Measurements from ENCODE around the gene KLHL22.
"Not testable (repeated sequence)": the region's sequence is repeated elsewhere in the genome, so short reads cannot be mapped to it uniquely, and the experiment has no call there.

The KLHL22 gene

DNA sequence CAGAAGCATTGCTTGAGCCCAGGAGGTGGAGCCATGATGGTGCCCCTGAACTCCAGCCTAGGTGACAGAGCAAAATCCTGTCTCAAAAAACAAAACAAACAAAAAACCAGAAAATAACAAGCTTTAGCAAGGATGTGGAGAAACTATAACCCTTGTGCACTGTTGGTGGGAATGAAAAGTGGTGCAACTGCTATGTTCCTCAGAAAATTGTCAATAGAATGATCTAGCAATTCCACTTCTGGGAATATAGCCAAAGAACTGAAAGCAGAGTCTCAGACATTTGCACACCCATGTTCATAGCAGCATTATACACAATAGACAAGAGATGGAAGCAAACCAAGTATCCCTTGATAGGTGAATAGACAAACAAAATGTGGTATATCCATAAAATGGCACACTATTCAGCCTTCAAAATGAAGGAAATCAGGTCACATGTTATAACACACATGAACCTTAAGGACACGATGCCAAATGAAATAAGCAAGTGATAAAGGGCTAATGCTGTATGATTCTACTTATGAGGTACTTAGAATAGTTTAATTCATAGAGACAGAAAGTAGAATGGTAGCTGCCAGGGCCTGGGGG, 15.9 kb downstream of the KLHL22 start:
- Mint-ChIP-seq H3K36me3 (ENCODE audit: low read depth) (peaks cover 44% of the 10 kb centered on the region), H3K4me1 (no peaks in the 10 kb centered on the region), H3K27me3 (ENCODE audit: low read depth, poor library complexity) (no peaks in the 10 kb centered on the region), H3K4me3 (no peak overlapping the region), H3K27ac (no peak overlapping the region), H3K9me3 (peaks cover 19% of the 10 kb centered on the region)
- TF ChIP-seq, protein P1, sequence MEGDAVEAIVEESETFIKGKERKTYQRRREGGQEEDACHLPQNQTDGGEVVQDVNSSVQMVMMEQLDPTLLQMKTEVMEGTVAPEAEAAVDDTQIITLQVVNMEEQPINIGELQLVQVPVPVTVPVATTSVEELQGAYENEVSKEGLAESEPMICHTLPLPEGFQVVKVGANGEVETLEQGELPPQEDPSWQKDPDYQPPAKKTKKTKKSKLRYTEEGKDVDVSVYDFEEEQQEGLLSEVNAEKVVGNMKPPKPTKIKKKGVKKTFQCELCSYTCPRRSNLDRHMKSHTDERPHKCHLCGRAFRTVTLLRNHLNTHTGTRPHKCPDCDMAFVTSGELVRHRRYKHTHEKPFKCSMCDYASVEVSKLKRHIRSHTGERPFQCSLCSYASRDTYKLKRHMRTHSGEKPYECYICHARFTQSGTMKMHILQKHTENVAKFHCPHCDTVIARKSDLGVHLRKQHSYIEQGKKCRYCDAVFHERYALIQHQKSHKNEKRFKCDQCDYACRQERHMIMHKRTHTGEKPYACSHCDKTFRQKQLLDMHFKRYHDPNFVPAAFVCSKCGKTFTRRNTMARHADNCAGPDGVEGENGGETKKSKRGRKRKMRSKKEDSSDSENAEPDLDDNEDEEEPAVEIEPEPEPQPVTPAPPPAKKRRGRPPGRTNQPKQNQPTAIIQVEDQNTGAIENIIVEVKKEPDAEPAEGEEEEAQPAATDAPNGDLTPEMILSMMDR (IDR thresholded peaks at IDR 0.05) = no peak
- DNase-seq = no peak

GRCh38 chr22:20478059-20478458, 17.5 kb downstream of the KLHL22 start:
- peaks cover 30% of the 10 kb centered on the region for H3K36me3 Mint-ChIP-seq (ENCODE audit: low read depth)
- not testable (repeated sequence) for H3K4me1 Mint-ChIP-seq; H3K4me3 Mint-ChIP-seq; DNase-seq; H3K27ac Mint-ChIP-seq; H3K27me3 Mint-ChIP-seq (ENCODE audit: low read depth, poor library complexity)
- H3K9me3 Mint-ChIP-seq = peaks cover 18% of the 10 kb centered on the region

GRCh38 chr22:20475569-20475968, 20.0 kb downstream of the KLHL22 start:
- H3K27ac Mint-ChIP-seq; H3K4me3 Mint-ChIP-seq; H3K4me1 Mint-ChIP-seq; H3K27me3 Mint-ChIP-seq (ENCODE audit: low read depth, poor library complexity); DNase-seq: not testable (repeated sequence)
- H3K9me3 Mint-ChIP-seq = peaks cover 16% of the 10 kb centered on the region
- H3K36me3 Mint-ChIP-seq (ENCODE audit: low read depth) = peaks cover 38% of the 10 kb centered on the region

- Mint-ChIP-seq H3K36me3 (ENCODE audit: low read depth) (peaks cover 37% of the 10 kb centered on the region), H3K27me3 (ENCODE audit: low read depth, poor library complexity) (no peaks in the 10 kb centered on the region), H3K9me3 (peaks cover 11% of the 10 kb centered on the region), H3K27ac (no peak overlapping the region), H3K4me1 (no peaks in the 10 kb centered on the region), H3K4me3 (no peak overlapping the region)
- TF ChIP-seq, protein P1 (IDR thresholded peaks at IDR 0.05) = no peak
- DNase-seq = no peak
These were observed 20.5 kb downstream of the KLHL22 start for GRCh38 chr22:20475115-20475436.

DNA sequence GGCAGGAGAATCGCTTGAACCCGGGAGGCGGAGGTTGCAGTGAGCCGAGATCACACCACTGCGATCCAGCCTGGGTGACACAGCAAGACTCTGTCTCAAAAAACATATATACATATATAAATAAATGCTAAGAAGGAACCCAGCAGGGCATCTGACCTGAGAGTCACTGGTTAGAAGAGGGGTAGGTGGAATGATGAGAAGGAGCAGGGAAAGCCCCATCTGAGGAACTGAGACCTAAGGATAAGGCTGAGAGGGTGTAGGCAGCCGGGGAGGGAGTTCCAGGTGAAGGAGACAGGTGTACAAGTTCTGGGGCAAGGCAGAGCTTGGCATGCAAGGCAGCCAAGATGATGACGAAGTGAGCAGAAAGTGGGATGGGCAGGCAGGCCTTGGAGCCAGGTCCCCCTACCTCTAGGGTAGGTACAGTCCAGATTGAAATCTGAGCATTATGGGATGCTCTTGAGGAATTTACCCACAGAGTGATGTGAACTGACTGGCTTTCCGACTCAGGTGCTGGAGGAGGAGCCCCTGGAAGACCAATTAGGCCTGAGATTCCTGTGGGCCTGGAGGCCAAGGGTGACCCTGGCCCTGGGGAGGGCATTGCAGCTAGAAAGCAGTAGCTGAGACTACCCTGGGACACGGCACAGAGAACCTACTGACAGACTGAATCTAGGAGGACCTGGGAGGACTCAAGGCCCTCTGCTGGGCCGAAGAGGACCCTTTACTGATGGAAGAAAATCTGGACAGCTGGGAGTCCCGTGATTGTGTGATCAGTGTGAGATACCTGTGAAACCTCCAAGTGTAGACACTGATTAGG, 22.8 kb downstream of the KLHL22 start:
- H3K27me3 Mint-ChIP-seq (ENCODE audit: low read depth, poor library complexity) = no peaks in the 10 kb centered on the region
- H3K9me3 Mint-ChIP-seq = peaks cover 3% of the 10 kb centered on the region
- H3K36me3 Mint-ChIP-seq (ENCODE audit: low read depth) = peaks cover 34% of the 10 kb centered on the region
- TF ChIP-seq, protein P1 (IDR thresholded peaks at IDR 0.05) = no peak
- no peak overlapping the region for H3K4me3 Mint-ChIP-seq
- peaks cover 7% of the 10 kb centered on the region for H3K4me1 Mint-ChIP-seq
- peak overlapping the region; percentile 69 for H3K27ac Mint-ChIP-seq
- DNase-seq = no peak

- no peaks in the 10 kb centered on the region for H3K27me3 Mint-ChIP-seq (ENCODE audit: low read depth, poor library complexity)
These were observed 24.3 kb downstream of the KLHL22 start for GRCh38 chr22:20471126-20471833.

DNA sequence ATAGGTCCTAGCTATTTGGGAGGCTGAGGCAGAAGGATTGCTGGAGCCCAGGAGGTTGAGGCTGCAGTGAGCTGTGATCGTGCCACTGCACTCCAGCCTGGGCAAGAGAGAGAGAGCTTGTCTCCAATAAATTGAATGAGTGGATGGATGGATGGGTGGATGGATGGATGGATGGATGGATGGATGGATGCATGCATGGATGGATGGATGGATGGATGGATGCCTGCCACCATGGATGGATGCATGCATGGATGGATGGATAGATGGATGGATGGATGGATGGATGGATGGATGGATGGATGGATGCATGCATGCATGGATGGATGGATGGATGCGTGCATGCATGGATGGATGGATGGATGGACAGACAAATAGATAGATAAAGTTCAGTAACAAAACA, 25.1 kb downstream of the KLHL22 start:
- not testable (repeated sequence) for DNase-seq; H3K27me3 Mint-ChIP-seq (ENCODE audit: low read depth, poor library complexity); H3K9me3 Mint-ChIP-seq; H3K4me3 Mint-ChIP-seq
- Mint-ChIP-seq H3K27ac (peak overlapping the region; percentile 3), H3K36me3 (ENCODE audit: low read depth) (peaks cover 28% of the 10 kb centered on the region), H3K4me1 (peaks cover 20% of the 10 kb centered on the region)

More at GRCh38 chr22:20471126-20471833, 24.3 kb downstream of the KLHL22 start:
- TF ChIP-seq, protein P1 (IDR thresholded peaks at IDR 0.05) = no peak
- Mint-ChIP-seq H3K4me3 (no peak overlapping the region), H3K4me1 (peaks cover 16% of the 10 kb centered on the region), H3K36me3 (ENCODE audit: low read depth) (peaks cover 25% of the 10 kb centered on the region), H3K9me3 (no peaks in the 10 kb centered on the region), H3K27ac (no peak overlapping the region)
- DNase-seq = no peak
